Measurements from ENCODE around the gene CPOX.
A peak's percentile ranks its signal among the peaks of the same experiment; 100 is the strongest.

Gene CPOX

GRCh38 chr3:98617841-98618240 lies 24.4 kb upstream of the CPOX start:
- no peak overlapping the region for H3K4me3 ChIP-seq (ENCODE audit: low read depth, low read length)
- TF ChIP-seq CTCF (IDR thresholded peaks at IDR 0.05; ENCODE audit: insufficient read depth, low read depth, low read length, missing control alignments), result no peak
- no peak for DNase-seq (ENCODE audit: low read depth)

DNA sequence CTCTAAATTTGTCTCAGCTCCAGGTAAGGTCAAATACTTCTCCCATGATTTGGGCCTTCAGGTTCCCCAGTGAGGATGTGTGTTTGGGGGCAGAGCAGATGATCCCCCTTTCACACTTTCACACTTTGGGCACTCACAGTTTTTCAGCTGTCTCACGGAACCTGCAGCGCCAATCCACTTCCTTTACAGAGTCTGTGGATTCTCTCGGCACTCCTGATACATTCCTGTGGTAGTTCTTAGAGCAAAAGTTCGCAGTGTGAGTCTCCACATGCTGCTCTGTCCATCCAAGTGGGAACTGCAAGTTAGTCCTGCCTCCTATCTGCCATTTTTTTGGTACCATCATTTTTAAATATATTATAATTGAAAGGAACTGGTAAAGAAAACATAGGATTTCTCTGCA lies 20.2 kb upstream of the CPOX start:
- DNase-seq (ENCODE audit: low read depth), result peak; percentile 82
- TF ChIP-seq CTCF (IDR thresholded peaks at IDR 0.05; ENCODE audit: insufficient read depth, low read depth, low read length, missing control alignments), result no peak
- no peak overlapping the region for H3K4me3 ChIP-seq (ENCODE audit: low read depth, low read length)

DNA sequence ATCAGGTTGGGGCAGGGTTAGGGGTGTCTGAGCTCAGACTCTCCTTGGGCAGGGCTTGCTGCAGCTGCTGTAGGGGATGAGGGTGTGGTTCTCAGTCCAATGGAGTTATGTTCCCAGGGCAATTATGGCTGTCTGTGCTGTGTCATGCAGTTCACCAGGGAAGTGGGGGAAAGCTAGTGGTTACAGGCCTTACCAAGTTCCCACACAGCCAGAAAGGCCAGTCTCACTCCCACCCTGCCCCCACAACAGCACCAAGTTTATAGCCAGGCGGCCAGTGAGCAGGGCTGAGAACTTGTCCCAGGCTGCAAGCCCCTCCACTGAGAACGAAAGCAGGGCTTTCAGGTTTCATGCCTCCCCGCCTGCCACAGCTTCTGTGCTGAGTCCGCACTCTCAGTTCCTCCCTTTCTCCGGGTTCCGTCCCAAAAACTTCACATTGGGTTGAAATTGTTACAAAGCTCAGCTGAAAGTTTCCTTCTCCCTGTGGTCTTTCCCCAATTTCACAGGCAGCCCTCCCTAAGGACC lies 19.6 kb upstream of the CPOX start:
- DNase-seq (ENCODE audit: low read depth), result peak; percentile 98
- no peak for TF ChIP-seq CTCF (IDR thresholded peaks at IDR 0.05; ENCODE audit: insufficient read depth, low read depth, low read length, missing control alignments)
- H3K4me3 ChIP-seq (ENCODE audit: low read depth, low read length), result no peak overlapping the region; the same call in 1 of the 2 replicates

- DNase-seq (ENCODE audit: low read depth), result peak; percentile 90
- TF ChIP-seq CTCF (IDR thresholded peaks at IDR 0.05; ENCODE audit: insufficient read depth, low read depth, low read length, missing control alignments), result peak; percentile 42
- H3K4me3 ChIP-seq (ENCODE audit: low read depth, low read length), result no peak overlapping the region; the same call in none of the 2 replicates
These were observed 19.2 kb upstream of the CPOX start for GRCh38 chr3:98612587-98612986.

DNA sequence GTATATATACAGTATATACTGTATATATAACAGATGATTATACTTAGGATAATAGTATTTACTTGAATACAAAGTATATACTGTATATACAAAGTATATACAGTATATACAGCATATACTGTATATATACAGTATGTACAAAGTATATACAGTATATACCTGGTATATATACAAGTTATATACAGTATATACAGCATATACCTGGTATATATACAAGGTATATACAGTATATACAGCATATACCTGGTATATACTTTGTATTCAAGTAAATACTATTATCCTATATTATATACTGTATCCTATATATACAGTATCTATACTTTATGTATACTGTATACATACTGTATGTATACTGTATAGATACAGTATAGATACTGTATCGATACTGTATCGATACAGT lies 14.6 kb upstream of the CPOX start:
- H3K4me3 ChIP-seq (ENCODE audit: low read depth, low read length), result no peak overlapping the region
- no peak for TF ChIP-seq CTCF (IDR thresholded peaks at IDR 0.05; ENCODE audit: insufficient read depth, low read depth, low read length, missing control alignments)
- DNase-seq (ENCODE audit: low read depth), result no peak

DNA sequence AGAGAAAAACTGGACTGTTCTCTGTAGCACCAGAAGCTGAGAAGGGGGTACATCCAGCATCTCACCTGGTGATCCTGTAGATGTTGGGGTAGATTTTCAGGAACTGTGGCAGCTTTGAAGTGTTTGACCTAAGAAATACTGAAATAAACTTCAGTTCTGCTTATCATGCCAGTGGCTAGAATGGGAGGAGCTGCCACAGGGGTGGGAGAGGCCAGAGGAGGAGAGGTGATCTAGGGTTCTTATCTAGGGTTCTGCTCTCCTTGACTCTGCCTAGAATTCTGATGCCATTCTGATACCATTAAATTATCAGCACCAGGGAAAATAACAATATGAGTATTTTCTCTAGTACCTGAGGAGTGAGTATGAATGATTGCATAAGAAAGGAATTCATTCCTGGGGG lies 10.2 kb upstream of the CPOX start:
- H3K4me3 ChIP-seq (ENCODE audit: low read depth, low read length), result no peak overlapping the region
- TF ChIP-seq CTCF (IDR thresholded peaks at IDR 0.05; ENCODE audit: insufficient read depth, low read depth, low read length, missing control alignments), result no peak
- no peak for DNase-seq (ENCODE audit: low read depth)

DNA sequence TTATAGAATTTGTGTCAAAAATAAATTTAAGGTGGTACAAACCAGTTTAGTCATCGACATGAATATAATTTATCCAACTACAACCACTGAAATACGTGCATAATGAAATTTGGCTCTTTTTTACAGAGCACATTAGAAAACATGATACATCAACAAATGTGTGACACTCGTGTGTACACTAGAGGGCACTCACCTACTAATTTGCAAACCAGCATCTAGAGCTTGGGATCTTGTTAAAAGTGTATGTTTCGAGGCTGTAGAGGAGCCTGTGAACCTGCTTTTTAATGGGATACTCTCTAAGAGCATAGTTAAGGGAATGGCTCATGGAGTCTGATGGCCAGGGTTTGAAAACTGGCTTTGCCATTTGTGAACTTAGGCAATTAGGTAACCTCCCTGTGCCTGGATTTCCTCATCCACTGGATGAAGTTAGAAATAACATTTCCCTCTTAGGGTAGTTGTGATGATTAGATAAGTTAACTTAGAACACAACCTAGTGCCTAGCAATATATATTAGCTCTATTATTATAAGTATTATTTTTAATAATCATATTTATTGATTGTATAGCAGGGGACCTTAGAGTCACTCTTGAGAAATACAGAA lies 8.8 kb upstream of the CPOX start:
- DNase-seq (ENCODE audit: low read depth), result peak; percentile 81
- H3K4me3 ChIP-seq (ENCODE audit: low read depth, low read length), result no peak overlapping the region
- peak; percentile 71 for TF ChIP-seq CTCF (IDR thresholded peaks at IDR 0.05; ENCODE audit: insufficient read depth, low read depth, low read length, missing control alignments)
